Fibroblast of the aortic adventitia (primary cell): ENCODE results near the gene BAIAP2L2. TPM values are rescaled to one million over a fixed set of nuclear protein-coding genes. Genes with fewer than 3 reads are reported as not detected.

ENCODE experiments used
- DNase-seq: peaks from one replicate; pipeline ENCODE4 v3.0.0-alpha.2; 2010; ENCODE audit warnings: low read depth
- H3K4me3 ChIP-seq: 2 replicates; pipeline ENCODE4 v1.5.1; 2011; ENCODE audit warnings: low read depth, mild to moderate bottlenecking, control low read depth, low read length, moderate library complexity
- CTCF ChIP-seq: IDR thresholded peaks from 2 replicates; pipeline ENCODE4 v1.5.1; 2011; ENCODE audit warnings: mild to moderate bottlenecking, low read length, control low read depth, inconsistent platforms; ENCODE audit not compliant: insufficient read depth
- total RNA-seq: library from RNA; depleted of rRNA; stranded (reverse); fragments of >200 nt; gene quantifications from 2 replicates; pipeline ENCODE4 v1.2.3, GENCODE V29; 2012; ENCODE audit warnings: low replicate concordance

Gene BAIAP2L2
- total RNA-seq, 1 donor, result 6.0 TPM

- no peak for DNase-seq
- no peak for TF ChIP-seq CTCF
- H3K4me3 ChIP-seq, result no peak overlapping the region
These were observed 21.0 kb downstream of the BAIAP2L2 start for GRCh38 chr22:38089474-38089851.

GRCh38 chr22:38088629-38089473, 21.6 kb downstream of the BAIAP2L2 start:
- peak overlapping the region; percentile 51 for H3K4me3 ChIP-seq
- TF ChIP-seq CTCF, result no peak
- peak; percentile 34 for DNase-seq

- no peak overlapping the region for H3K4me3 ChIP-seq
- no peak for TF ChIP-seq CTCF
- DNase-seq, result no peak
These were observed 22.6 kb downstream of the BAIAP2L2 start for GRCh38 chr22:38087855-38088254.

GRCh38 chr22:38086942-38087341, 23.5 kb downstream of the BAIAP2L2 start:
- no peak for DNase-seq
- TF ChIP-seq CTCF, result no peak
- no peak overlapping the region for H3K4me3 ChIP-seq

GRCh38 chr22:38086001-38086845, 24.3 kb downstream of the BAIAP2L2 start:
- DNase-seq, result no peak
- TF ChIP-seq CTCF, result no peak

GRCh38 chr22:38085501-38085900, 25.0 kb downstream of the BAIAP2L2 start:
- H3K4me3 ChIP-seq, result no peak overlapping the region
- TF ChIP-seq CTCF, result no peak
- DNase-seq, result no peak

More at GRCh38 chr22:38086001-38086845, 24.3 kb downstream of the BAIAP2L2 start:
- no peak overlapping the region for H3K4me3 ChIP-seq
